HG03558 (cell line): ENCODE measurements around the gene EGFL7.

Experiments
- ATAC-seq: cut with Tn5 transposase; IDR thresholded peaks from one replicate; pipeline ENCODE4 v1.9.1; 2021; ENCODE audit warnings: moderate number of reproducible peaks; ENCODE audit not compliant: unreplicated experiment; ENCODE audit errors: extremely low read depth

EGFL7 gene

DNA sequence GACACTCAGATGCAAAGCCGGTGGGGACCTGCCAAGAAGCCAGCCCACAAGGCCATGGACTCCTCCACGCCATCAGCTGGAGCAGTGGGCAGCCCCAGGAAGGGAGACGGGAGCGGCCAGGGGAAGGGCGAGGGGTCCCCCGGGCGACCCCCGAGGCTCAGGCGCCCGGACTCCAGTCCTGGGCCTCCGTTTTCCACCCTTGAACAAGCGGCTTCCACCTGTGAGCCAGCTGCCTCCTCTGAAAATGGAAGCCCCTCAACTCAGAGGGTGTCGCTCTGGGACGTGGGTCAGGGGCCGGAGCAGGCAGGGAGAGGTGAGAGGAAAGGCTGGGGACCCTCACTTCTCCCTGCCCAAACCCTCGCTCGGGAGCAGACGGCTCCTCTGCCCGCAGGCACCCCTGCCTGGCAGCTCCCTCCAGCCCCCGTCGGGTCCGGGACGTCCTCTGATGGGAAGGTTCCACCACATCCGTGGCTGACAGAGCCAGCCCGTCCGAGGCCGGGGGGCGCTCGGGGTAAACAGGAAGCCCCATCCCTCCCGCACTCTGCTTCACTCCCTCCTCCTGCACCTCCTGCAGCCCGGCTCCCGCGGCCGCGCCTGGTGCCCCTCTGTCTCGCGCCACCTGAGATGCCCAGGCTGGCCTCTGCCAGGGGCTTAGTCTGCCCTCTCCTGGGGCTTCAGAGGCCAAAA lies 3.7 kb upstream of the EGFL7 start:
- no peak for ATAC-seq

DNA sequence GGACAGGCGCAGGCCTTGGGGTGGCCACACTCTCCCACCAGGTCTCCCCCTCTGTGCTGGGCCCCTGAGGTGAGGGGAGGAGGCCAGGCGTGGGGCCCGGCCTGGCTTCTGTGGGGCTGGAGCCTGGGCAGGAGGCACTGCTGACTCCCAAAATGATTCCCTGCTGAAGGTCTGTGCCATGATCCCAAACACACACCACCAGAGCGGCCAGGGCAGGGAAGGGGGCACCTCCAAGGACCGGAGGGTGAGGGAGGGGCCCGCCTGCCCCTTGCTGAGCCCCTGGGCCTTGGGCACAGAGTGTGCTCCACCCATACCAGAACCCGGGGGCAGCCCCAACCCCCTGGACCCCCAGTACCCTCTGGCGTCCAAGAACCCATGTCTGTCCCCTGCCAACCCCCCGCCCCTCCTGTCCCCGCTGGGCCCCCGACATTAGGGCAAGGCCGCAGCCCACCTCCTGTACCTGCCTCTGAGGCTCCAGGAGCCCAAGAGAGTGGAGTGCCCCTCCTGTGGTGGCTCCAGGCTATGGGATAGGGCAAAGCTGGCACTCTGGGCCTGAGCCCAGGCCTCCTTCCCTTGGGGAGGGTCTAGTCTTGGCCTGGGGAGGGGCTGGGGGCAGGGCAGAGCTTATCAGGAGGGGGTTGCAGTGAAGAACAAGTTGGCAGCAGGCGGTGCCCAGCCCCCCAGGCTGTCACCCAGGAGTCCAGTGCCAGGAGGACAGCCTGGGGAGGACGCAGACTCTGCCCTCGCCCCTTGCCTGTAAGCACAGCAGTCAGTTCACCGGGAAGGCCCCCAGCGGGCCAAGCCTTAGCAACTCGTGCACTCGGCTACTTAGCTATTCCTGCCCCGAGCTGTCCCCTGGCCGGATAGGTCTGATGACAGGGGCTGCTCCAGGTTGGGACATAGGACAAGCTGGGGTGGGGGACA lies 2.6 kb upstream of the EGFL7 start:
- ATAC-seq = no peak

DNA sequence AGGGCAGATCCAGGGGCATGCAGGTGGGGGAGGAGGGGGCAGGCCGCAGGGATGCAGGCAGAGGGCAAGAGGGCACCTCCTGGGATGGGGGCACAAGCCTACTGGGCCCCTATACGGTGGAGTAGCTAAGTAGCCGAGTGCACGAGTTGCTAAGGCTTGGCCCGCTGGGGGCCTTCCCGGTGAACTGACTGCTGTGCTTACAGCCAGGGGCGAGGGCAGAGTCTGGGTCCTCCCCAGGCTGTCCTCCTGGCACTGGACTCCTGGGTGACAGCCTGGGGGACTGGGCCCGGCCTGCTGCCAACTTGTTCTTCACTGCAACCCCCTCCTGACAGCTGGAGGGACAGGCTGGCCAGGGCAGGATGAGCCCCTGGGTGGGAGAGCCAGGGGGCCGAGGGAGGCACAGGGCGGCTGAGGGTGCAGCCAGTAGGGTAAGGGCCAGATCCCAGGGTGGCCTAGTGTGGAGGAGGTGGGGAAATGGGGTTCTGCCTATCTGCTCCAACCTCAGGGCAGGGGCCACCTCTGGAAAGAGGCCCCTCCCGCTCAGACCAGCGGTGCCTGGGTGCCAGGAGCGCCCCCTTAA lies 1.7 kb upstream of the EGFL7 start:
- no peak for ATAC-seq

DNA sequence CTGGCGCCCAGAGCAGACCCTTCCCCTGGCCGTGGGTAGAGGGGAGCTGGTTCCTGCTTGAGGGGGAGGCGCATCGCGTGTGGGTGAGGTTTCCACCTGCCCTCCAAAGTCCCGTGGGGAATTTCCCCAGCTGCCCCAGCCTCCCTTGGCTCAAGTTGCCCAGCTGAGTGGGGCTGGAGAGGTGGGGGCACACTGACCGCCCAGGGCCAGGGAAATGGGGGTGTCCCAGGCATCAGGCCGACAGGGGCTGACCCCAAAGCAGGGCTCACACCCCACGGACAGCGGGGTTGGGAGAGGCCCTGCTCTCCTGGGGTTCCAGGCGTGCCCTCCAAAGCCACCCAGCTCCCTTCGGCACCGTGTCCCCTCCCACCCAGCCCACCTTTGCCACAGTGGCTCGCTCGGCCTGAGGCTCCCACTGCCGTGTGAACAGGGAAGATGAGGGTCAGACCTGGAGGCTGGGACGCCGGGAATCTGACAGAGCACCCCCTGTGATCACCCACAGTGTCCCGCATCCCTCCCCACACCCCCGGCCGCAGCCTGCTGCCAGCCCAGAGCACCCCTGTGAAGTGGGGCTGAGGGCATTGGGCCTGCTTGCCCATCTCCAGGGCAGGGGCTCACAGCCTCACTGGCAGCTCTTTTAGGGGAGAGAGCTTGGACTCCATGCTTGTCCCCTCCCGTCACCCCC lies 933 bp upstream of the EGFL7 start:
- ATAC-seq = no peak

DNA sequence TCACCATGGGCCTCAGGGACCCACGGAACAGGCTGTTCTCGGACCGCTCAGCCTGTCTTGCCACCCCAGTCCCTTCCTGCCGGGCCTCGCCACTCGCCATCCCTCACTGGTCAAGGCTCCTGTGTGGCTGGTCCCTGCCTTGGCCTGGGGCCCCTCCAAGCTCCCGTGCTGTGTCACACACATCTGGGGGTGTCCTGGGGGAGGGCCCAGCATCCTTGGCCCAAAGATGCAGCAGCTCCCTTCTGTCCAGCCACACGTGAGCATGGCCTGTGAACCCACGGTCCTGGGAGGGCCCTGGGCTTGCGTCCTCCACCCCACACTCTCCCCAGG lies 425 bp upstream of the EGFL7 start:
- ATAC-seq = no peak

DNA sequence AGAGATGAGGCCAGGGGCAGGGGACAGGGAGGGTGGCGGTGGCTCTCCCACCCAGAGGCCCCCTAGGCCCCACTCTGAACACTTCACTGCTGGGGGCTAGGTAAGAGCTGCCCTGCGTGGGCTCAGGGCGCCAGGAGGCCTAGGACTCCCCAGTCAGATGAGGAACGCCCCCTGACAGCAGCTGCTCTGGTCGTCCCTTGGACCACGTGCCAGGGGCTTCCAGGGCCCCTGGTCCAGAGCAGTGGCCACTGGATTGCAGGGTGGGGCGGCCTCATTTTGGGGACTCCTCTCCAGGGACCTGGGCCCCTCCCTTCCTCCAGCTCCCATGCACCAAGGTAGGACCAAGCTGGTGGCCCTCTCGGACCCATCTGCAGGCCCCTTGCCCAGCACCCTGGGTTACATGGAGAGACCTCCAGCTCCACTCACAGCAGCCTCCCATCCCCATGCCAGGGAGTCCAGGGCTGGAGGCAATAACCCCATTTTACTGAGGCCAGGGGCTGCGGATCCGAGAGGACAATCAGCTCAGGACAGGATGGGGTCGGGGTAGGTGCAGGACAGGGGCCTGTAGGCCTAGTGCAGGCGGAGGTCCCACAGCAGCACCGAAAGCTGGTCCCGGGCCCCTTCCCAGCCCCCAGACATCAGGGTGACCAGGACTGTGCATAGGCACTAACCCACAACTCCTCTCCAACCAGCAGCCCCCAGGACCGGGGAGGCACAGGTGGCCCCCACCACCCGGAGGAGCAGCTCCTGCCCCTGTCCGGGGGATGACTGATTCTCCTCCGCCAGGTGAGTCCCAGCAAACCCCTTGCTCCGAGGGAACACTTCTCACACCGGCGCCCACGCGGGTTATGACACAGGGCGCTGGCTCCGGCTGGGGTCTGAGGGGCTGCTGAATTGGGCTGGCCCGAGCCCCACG lies 1.5 kb downstream of the EGFL7 start:
- no peak for ATAC-seq

DNA sequence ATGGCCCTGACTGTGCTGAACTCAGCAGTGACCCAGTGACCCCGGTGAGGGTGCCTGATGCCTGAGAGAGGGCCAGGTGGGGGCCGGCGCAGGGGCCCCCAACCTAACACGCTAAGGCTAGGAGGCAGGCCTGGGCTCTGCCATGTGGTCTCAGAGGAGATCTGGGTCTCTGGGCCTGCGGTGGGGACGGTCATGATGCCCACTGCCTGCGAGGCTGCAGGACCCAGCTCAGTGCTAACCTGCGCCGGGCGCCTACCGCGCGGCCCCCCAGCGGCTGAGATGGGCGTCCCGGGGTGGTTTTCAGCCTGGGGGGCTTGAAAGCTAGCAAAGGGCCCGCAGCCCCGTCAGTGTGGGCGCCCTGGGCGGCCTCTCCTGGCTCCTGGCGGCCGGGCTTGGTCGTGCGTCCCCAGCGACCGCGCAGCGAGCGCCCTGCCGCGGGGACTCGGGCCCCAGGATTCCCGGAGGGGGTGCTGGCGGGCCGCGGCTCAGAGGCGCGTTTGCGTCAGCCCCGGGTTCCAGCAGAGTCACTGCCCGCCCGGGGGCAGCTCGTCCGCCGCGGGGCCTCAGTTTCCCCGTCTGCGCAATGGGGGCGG lies 2.5 kb downstream of the EGFL7 start:
- ATAC-seq = no peak

DNA sequence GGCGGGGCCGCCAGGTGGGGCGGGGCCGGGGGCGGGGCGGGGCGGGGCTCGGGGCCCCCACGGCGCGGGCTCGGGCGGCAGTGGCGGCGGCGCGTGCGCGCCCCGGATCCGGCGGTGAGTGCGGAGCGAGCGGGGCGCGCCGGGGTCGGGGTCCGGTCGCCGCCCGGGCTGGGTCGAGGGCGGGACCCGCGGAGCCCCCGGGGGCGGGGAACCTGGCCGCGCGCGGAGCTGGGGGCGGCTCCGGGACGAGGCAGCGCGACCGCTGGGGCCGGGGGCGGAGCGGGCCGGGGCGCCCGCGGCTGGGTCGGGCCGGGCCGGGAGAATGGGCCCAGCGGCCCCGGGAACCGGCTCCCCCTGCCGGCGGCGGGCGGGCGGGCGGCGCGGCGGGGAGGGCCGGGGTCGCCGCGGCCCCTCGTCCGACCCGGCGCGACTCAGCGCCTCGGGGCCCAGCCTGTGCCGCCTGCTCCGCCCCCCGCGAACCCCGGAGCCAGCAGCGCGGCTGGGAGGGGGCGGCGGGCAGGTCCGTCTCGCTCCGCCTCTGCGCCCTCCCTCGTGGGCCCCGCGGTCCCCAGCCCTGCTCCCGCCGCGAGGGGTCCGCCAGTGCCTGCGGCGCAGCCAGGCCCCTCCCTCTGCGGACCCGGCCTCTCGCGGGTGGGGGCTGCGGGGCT lies 3.1 kb downstream of the EGFL7 start:
- no peak for ATAC-seq

DNA sequence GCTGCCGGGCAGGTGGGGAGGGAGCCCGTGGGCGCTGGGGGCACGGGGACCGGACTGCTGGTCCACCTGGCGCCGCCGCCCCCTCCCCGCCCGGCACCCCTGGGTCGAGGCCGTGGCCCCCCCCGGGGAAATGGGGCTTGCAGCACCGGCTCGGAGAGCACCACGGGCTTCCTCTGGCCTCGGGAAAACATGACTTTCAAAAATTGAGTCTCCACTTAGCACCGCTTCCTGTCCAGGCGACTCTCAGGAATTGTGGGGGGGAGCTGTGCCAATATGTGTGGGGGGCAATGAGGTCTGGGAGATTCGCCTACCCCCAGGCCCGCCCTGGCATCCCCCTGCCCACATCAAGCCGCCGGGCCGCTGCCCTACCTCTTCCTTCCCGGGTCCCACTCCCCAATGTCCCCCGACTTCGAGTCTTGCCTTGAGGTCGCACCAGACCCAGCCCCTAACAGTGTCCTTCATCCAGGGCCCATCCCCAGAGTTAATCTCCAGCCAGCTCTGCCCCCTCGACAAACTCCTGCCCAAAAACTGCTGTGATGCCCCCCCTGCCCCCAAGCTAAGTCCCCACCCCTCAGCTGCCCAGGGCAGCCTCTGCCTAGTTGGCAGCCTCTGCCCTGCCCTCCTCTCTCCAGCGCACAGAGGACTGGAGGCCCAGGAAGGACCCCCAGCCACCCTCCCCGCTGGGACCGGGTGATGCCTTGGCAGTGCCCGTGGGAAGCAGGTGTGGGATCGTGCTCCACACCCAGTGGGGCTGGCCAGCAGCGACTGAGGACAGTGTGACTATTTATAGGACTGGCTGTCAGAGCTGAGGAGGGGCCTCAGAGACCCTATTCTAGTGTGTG lies 3.9 kb downstream of the EGFL7 start:
- ATAC-seq = no peak

DNA sequence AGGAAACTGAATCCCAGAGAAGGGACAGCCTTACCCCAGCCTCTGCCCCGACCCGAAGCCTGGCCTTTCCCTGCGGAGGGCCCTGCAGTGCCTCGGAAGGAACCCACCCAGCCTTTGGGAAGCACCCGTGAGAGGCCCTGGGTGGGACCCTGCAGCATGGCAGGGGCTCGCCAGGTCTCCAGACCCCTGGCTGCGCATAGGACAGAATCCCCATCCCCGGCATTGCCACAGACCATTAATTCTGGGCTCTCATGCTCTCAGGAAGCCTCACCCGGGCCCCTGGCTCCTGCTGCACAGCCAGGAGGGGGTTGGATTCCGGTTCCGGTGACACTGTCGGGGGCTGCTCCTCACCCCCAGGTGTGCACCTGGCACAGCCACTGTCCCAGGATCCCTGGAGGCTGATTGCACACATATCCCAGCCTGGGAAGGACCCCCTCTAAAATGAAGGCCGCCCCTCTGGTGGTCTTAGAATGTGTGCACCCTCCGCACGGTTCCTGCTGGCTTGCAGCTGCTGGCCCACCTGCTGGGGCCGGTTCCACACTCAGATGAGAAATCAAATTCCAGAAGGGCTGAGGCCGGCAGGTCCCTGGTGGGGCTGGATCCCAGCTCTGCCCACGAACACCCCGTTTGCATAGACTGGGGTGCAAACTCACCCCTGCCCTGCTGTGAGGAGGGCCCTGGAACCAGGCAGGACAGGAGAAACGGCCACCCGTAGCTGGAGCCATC lies 4.7 kb downstream of the EGFL7 start:
- no peak for ATAC-seq

DNA sequence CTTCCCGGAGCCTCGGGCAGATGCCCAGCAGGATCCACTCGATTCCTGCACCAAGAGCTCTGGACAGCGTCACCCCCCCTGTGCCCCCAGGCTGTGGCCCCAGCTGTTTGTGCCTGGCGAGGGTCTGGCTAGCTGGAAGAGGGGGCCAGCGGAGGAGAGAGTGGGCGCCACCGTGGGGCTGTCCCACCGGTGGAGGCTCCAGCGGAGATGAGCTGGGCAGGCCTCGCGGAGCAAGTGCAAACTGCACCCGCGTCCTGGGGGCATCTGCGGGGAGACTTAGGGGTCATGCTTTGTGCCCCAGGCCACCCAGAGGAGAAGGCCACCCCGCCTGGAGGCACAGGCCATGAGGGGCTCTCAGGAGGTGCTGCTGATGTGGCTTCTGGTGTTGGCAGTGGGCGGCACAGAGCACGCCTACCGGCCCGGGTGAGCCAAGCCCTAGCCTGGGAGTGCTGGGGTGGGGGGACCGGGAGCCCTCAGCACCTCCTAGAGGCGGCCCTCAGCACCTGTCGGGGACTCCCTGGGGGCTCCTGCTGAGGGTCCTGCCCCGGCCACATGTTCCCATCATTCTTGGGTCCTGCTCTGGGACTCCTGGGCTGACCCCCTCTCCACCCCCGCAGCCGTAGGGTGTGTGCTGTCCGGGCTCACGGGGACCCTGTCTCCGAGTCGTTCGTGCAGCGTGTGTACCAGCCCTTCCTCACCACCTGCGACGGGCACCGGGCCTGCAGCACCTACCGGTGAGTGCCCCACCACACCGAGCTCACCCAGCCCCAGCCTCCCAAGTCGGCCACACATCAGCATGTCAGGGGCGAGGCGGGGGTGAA lies 5.4 kb downstream of the EGFL7 start:
- ATAC-seq = no peak

DNA sequence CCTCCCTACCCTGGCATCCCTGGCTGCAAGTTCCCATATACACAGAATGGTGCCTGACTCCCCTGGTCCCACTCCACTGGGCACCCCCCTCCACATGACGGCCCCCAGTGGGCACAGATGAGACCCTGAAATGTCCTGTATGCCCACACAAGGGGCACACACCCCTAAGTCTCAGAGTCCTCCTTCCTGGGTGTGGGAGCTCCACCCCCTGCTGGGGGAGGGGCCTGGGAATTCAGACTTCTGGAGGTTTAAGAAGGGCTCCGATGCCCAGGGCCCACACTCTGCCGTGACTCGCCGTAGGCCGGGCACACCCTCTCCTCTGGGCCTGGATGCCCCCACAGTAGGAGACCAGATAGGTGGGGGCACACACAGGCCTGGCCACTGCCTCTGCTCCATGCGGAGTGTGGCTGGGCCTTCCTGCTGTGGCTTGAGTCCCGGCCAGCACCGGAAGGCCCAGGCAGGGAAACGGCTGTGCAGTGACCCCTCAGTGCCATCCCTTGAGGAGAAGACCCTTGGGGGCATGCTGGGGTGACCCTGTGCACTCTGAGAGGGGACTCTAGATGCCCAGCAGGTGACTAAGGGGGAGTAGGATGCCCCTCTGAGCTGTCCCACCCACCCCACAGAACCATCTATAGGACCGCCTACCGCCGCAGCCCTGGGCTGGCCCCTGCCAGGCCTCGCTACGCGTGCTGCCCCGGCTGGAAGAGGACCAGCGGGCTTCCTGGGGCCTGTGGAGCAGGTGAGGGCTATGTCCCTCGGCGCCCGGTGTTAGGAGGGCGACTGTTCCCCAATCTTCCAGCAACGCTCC lies 6.5 kb downstream of the EGFL7 start:
- no peak for ATAC-seq

DNA sequence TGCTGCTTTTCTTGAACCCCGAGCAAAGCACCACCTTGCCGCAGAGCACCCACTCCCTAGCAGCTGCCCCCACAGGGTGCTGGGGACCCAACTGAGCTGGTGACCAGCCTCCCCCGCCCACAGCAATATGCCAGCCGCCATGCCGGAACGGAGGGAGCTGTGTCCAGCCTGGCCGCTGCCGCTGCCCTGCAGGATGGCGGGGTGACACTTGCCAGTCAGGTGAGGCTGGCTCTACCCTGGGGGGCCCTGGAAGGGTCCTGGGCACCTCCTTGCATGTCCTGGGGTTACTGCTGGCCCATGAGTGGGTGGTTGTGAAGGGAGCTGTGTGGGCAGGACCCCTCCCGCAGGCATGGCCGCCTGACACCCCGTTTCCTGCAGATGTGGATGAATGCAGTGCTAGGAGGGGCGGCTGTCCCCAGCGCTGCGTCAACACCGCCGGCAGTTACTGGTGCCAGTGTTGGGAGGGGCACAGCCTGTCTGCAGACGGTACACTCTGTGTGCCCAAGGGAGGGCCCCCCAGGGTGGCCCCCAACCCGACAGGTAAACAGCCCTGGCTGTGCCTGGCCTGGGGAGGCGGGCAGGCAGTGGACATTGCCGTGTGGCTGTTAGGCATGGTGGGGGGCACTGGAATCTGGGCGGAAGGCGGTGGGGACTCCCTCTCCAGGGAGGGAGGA lies 7.2 kb downstream of the EGFL7 start:
- ATAC-seq = no peak

DNA sequence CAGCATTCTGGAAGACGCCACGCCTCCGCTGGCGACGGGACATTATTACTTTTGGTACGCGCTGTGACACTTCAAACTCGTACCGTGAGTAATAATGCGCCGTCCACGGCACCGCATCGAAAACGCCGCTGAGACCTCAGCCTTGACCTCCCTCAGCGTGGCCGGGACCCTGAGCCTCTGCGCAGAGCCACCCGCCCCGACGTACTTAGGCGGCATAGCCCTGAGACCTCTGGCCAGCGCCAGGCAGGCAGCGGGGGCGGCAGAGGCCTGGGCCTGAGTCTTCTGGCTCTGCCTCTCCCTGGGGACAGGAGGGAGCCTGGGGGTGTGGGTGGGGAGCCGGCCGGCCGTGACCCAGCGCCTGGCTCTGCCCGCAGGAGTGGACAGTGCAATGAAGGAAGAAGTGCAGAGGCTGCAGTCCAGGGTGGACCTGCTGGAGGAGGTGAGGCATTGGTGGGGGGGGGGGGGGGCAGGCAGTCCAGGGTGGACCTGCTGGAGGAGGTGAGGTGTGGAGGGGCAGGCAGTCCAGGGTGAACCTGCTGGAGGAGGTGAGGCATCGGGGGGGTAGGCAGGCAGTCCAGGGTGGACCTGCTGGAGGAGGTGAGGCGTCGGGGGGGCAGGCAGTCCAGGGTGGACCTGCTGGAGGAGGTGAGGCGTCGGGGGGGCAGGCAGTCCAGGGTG lies 8.0 kb downstream of the EGFL7 start:
- no peak for ATAC-seq

DNA sequence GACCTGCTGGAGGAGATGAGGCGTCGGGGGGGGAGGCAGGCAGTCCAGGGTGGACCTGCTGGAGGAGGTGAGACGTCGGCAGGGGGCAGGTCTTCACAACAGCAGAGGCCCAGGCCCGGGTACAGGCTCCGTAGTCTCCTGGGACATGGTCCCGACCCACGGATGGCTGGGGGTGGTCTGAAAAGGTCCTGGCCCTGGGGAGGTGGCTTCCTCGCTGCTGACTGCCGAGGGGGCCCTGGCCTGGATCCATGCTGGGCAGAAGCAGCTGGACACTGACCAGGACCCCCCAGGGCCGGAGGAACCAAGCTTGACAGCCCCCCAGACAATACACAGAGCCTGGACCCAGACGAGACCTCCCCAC lies 8.5 kb downstream of the EGFL7 start:
- no peak for ATAC-seq
